ENCODE results near the gene TOPAZ1. TPM values are rescaled to one million over a fixed set of nuclear protein-coding genes. Genes with fewer than 3 reads are reported as not detected.

TOPAZ1 gene
- total RNA-seq (not detected), total RNA-seq (0 reads per million in 2 donors)

GRCh38 chr3:44241706-44242105, at the start of gene TOPAZ1:
TSS of gene TOPAZ1 (plus strand) at chr3:44241886. CDS start at chr3:44242054, 168 bp downstream.
- no peak for DNase-seq
- peaks cover 29% of the 10 kb centered on the region for H3K27me3 Mint-ChIP-seq
- ATAC-seq: no peak
- no peaks in the 10 kb centered on the region for H3K9me3 ChIP-seq (ENCODE audit: control insufficient read depth, low read length, poor library complexity, severe bottlenecking)
- no peaks in the 10 kb centered on the region for H3K36me3 Mint-ChIP-seq (ENCODE audit: low read depth)
- H3K4me3 Mint-ChIP-seq: no peak within 1 kb of the TSS
- no peaks in the 10 kb centered on the region for H3K4me1 Mint-ChIP-seq
- H3K27ac Mint-ChIP-seq: no peak within 1 kb of the TSS

GRCh38 chr3:44198284-44199269, 43.1 kb upstream of the TOPAZ1 start:
- DNase-seq (peak; percentile 21 to 49 (median 22)), ATAC-seq (peak; percentile 84)
- Mint-ChIP-seq H3K27ac (no peak overlapping the region), H3K4me1 (peaks cover 2% of the 10 kb centered on the region), H3K27me3 (peaks cover 22% of the 10 kb centered on the region), H3K4me3 (no peak overlapping the region), H3K36me3 (ENCODE audit: low read depth) (no peaks in the 10 kb centered on the region)
- H3K9me3 ChIP-seq (ENCODE audit: control insufficient read depth, low read length, poor library complexity, severe bottlenecking): no peaks in the 10 kb centered on the region

- Mint-ChIP-seq H3K4me3 (no peak overlapping the region), H3K4me1 (peaks cover 17% of the 10 kb centered on the region), H3K36me3 (ENCODE audit: low read depth) (no peaks in the 10 kb centered on the region), H3K27ac (no peak overlapping the region), H3K27me3 (peaks cover 47% of the 10 kb centered on the region)
- H3K9me3 ChIP-seq (ENCODE audit: control insufficient read depth, low read length, poor library complexity, severe bottlenecking): no peaks in the 10 kb centered on the region
- DNase-seq: no peak
- no peak for ATAC-seq
These were observed 35.4 kb upstream of the TOPAZ1 start for GRCh38 chr3:44206261-44206660.

DNA sequence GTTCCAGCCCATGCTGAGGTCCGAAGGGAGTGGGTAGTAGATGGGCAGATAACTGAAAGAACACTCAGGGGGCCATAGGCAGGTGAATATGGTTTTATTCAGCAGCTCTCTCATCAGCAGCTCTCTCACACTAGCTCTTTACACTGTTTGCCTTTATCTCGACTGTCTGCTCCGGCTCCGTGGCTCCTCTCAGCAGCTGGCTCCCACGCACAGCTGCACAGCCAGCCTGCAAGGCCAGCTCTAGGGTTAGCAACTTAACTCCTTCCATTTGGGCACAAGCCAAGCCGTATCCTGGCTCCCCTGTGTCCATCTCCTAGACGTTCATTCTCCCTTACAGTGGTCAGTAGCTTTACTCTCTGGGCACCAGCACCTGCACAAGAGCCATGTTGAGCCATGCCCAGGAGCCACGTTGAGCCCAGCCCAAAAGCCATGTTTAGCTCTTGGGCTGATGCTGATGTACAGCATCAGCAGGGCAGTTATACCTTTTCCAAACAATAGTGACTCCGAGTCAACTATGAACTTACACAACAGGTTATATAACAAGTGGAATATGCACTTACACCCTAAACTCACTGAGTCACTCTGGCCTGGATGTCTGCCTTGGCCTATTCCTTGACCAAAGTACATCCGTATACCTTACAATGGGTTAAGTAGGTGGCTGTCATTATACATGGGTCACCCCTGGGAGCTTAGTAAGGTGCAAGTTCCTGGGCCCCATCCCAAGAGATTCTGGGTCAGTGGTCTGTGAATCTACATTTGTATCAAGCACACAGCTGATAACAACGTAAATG, 34.6 kb upstream of the TOPAZ1 start:
- Mint-ChIP-seq H3K4me3 (no peak overlapping the region), H3K27ac (no peak overlapping the region), H3K27me3 (peaks cover 47% of the 10 kb centered on the region), H3K4me1 (peaks cover 17% of the 10 kb centered on the region), H3K36me3 (ENCODE audit: low read depth) (no peaks in the 10 kb centered on the region)
- no peaks in the 10 kb centered on the region for H3K9me3 ChIP-seq (ENCODE audit: control insufficient read depth, low read length, poor library complexity, severe bottlenecking)
- no peak for ATAC-seq
- no peak for DNase-seq

DNA sequence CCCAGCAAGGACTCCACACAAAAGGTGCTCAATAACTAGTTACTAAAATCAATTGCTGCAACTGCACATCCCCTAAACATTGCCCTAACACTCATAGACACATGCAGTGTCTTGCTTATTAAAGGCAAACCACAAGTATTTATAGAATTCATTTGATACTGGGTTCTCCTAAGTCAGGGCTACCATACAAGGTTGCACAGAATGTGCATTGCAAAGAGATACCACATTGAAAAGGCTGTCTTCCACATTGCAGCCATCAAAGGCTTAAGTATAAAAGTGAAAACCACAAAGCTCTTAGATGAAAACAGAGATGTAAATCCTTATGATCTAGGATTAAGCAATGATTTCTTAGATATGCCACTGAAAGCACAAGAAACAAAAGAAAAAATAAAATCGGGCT, 33.6 kb upstream of the TOPAZ1 start:
- Mint-ChIP-seq H3K27ac (no peak overlapping the region), H3K4me3 (no peak overlapping the region), H3K36me3 (ENCODE audit: low read depth) (no peaks in the 10 kb centered on the region), H3K27me3 (peaks cover 55% of the 10 kb centered on the region), H3K4me1 (peaks cover 17% of the 10 kb centered on the region)
- H3K9me3 ChIP-seq (ENCODE audit: control insufficient read depth, low read length, poor library complexity, severe bottlenecking): no peaks in the 10 kb centered on the region
- DNase-seq: no peak
- ATAC-seq: peak; percentile 83

DNA sequence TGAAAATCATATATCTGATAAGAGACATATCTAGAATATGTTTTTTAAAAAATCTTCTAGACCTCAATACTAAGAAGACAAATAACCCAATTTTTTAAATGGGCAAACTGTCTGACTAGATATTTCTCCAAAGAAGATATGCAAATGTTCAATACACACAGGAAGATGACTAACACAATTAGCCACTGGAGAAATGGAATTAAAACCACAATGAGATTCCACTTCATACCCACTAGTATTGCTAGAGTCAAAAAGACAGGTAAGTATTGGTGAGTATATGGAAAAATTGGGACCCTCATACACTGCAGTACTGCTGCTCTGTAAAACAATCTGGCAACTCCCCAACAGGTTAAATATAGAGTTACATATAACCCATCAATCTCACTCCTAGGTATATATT, 33.1 kb upstream of the TOPAZ1 start:
- no peak for DNase-seq
- Mint-ChIP-seq H3K27me3 (peaks cover 55% of the 10 kb centered on the region), H3K4me1 (peaks cover 17% of the 10 kb centered on the region), H3K4me3 (no peak overlapping the region), H3K36me3 (ENCODE audit: low read depth) (no peaks in the 10 kb centered on the region), H3K27ac (no peak overlapping the region)
- no peak for ATAC-seq
- H3K9me3 ChIP-seq (ENCODE audit: control insufficient read depth, low read length, poor library complexity, severe bottlenecking): no peaks in the 10 kb centered on the region

- H3K27me3 Mint-ChIP-seq: peaks cover 49% of the 10 kb centered on the region
- H3K27ac Mint-ChIP-seq: no peak overlapping the region
- H3K4me1 Mint-ChIP-seq: peaks cover 15% of the 10 kb centered on the region
- DNase-seq: no peak
- no peaks in the 10 kb centered on the region for H3K9me3 ChIP-seq (ENCODE audit: control insufficient read depth, low read length, poor library complexity, severe bottlenecking)
- no peaks in the 10 kb centered on the region for H3K36me3 Mint-ChIP-seq (ENCODE audit: low read depth)
- no peak for ATAC-seq
- no peak overlapping the region for H3K4me3 Mint-ChIP-seq
These were observed 30.7 kb upstream of the TOPAZ1 start for GRCh38 chr3:44210967-44211366.

GRCh38 chr3:44222337-44222736, 19.3 kb upstream of the TOPAZ1 start:
- Mint-ChIP-seq H3K27me3 (peaks cover 69% of the 10 kb centered on the region), H3K4me1 (no peaks in the 10 kb centered on the region), H3K4me3 (no peak overlapping the region), H3K36me3 (ENCODE audit: low read depth) (peaks cover 4% of the 10 kb centered on the region), H3K27ac (no peak overlapping the region)
- no peak for ATAC-seq
- DNase-seq: no peak
- no peaks in the 10 kb centered on the region for H3K9me3 ChIP-seq (ENCODE audit: control insufficient read depth, low read length, poor library complexity, severe bottlenecking)

- H3K27ac Mint-ChIP-seq: no peak overlapping the region
- peaks cover 4% of the 10 kb centered on the region for H3K36me3 Mint-ChIP-seq (ENCODE audit: low read depth)
- no peaks in the 10 kb centered on the region for H3K9me3 ChIP-seq (ENCODE audit: control insufficient read depth, low read length, poor library complexity, severe bottlenecking)
- no peak for DNase-seq
- no peak for ATAC-seq
- H3K4me3 Mint-ChIP-seq: no peak overlapping the region
- H3K4me1 Mint-ChIP-seq: no peaks in the 10 kb centered on the region
- H3K27me3 Mint-ChIP-seq: peaks cover 65% of the 10 kb centered on the region
These were observed 18.4 kb upstream of the TOPAZ1 start for GRCh38 chr3:44223299-44223698.

DNA sequence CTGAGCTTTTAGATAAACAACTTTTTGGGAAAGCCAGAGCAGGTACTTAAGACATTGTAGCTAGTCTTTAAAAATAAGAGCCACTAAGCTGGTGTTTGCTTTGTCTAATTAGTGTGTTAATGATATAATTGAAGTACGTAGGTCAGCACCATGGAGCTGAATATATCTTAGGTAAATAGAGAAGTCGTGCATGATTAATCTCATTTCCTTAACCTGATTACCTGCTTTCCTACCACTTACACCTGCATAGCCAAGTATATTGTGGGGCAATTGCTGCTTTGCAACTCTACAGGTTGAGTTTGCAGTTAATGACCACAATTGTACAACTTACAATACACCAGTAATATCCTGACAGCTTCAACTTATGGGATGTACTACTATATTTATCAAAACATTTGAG, 17.6 kb upstream of the TOPAZ1 start:
- DNase-seq: no peak
- ATAC-seq: no peak
- Mint-ChIP-seq H3K4me3 (no peak overlapping the region), H3K4me1 (no peaks in the 10 kb centered on the region), H3K36me3 (ENCODE audit: low read depth) (peaks cover 4% of the 10 kb centered on the region), H3K27me3 (peaks cover 63% of the 10 kb centered on the region), H3K27ac (no peak overlapping the region)
- no peaks in the 10 kb centered on the region for H3K9me3 ChIP-seq (ENCODE audit: control insufficient read depth, low read length, poor library complexity, severe bottlenecking)

GRCh38 chr3:44226573-44226972, 15.1 kb upstream of the TOPAZ1 start:
- H3K36me3 Mint-ChIP-seq (ENCODE audit: low read depth): peaks cover 4% of the 10 kb centered on the region
- peaks cover 47% of the 10 kb centered on the region for H3K27me3 Mint-ChIP-seq
- ATAC-seq: no peak
- no peak overlapping the region for H3K27ac Mint-ChIP-seq
- H3K4me3 Mint-ChIP-seq: no peak overlapping the region
- no peaks in the 10 kb centered on the region for H3K9me3 ChIP-seq (ENCODE audit: control insufficient read depth, low read length, poor library complexity, severe bottlenecking)
- DNase-seq: no peak
- no peaks in the 10 kb centered on the region for H3K4me1 Mint-ChIP-seq

GRCh38 chr3:44227632-44228031, 14.1 kb upstream of the TOPAZ1 start:
- Mint-ChIP-seq H3K4me3 (no peak overlapping the region), H3K4me1 (peaks cover 2% of the 10 kb centered on the region), H3K27ac (no peak overlapping the region), H3K27me3 (peaks cover 36% of the 10 kb centered on the region), H3K36me3 (ENCODE audit: low read depth) (peaks cover 4% of the 10 kb centered on the region)
- no peak for DNase-seq
- H3K9me3 ChIP-seq (ENCODE audit: control insufficient read depth, low read length, poor library complexity, severe bottlenecking): no peaks in the 10 kb centered on the region
- no peak for ATAC-seq

DNA sequence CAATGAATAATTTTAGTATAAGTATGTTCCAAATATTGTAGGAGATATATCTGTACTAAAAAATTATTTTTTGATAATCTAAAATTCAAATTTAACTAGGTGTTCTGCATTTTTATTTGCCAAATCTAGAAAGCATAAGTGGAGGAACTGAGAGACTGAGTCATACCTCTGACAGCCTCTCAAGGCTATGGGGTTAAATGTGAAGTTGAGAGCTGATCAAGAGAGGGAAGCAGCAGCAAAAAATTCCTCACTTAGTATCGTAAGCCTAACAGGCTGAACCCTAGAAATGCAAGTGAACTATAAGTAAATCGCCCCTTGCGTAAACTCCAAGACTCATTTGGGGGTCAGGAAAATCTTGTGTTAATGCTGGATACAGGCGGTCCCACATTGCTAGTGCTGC, 12.8 kb upstream of the TOPAZ1 start:
- Mint-ChIP-seq H3K36me3 (ENCODE audit: low read depth) (peaks cover 4% of the 10 kb centered on the region), H3K4me1 (peaks cover 5% of the 10 kb centered on the region), H3K27me3 (peaks cover 24% of the 10 kb centered on the region), H3K4me3 (no peak overlapping the region), H3K27ac (no peak overlapping the region)
- H3K9me3 ChIP-seq (ENCODE audit: control insufficient read depth, low read length, poor library complexity, severe bottlenecking): no peaks in the 10 kb centered on the region
- ATAC-seq (no peak), DNase-seq (no peak)
